ENCODE data around the gene GDF2. TPM values are rescaled to one million over a fixed set of nuclear protein-coding genes. Genes with fewer than 3 reads are reported as not detected.

The GDF2 gene
- total RNA-seq, 2 donors from 2014 or later, result not detected

- no peak overlapping the region for H3K27ac ChIP-seq
- no peak overlapping the region for H3K9ac ChIP-seq (ENCODE audit: low read depth in 2 of 2, low read length in 2 of 2)
- H3K27me3 ChIP-seq, result no peaks in the 10 kb centered on the region
- TF ChIP-seq, protein P1, sequence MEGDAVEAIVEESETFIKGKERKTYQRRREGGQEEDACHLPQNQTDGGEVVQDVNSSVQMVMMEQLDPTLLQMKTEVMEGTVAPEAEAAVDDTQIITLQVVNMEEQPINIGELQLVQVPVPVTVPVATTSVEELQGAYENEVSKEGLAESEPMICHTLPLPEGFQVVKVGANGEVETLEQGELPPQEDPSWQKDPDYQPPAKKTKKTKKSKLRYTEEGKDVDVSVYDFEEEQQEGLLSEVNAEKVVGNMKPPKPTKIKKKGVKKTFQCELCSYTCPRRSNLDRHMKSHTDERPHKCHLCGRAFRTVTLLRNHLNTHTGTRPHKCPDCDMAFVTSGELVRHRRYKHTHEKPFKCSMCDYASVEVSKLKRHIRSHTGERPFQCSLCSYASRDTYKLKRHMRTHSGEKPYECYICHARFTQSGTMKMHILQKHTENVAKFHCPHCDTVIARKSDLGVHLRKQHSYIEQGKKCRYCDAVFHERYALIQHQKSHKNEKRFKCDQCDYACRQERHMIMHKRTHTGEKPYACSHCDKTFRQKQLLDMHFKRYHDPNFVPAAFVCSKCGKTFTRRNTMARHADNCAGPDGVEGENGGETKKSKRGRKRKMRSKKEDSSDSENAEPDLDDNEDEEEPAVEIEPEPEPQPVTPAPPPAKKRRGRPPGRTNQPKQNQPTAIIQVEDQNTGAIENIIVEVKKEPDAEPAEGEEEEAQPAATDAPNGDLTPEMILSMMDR (IDR thresholded peaks at IDR 0.05), result no peak
- no peaks in the 10 kb centered on the region for H3K36me3 ChIP-seq
- no peaks in the 10 kb centered on the region for H3K9me3 ChIP-seq
- no peak for DNase-seq
- no peaks in the 10 kb centered on the region for H3K4me1 ChIP-seq
- no peak overlapping the region for H3K4me3 ChIP-seq
- intact Hi-C loops (cut with DNase I), result no loop called here
These were observed 5.0 kb upstream of the GDF2 start for GRCh38 chr10:47317251-47317650.

DNA sequence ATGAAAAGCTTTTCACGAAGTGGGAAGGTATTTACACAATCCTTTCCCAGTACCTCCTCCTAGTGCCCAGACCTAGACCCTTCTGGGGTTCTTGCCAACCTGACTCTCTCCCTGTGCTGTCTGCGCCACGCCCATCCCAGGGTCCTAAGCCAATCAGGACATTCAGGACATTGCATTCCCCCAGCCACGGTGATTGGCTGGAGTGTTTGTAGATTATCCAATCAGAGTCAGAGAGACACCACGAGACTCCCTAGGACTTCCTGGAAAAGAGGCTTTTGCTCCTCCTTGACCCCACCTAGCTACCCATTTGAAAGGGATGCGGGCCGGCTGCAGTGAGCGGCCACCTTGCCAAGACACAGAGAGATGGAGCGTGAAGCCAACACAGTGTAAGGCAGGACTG lies 3.5 kb upstream of the GDF2 start:
- Histone ChIP-seq H3K9me3 (no peaks in the 10 kb centered on the region), H3K27ac (no peak overlapping the region), H3K27me3 (no peaks in the 10 kb centered on the region), H3K36me3 (no peaks in the 10 kb centered on the region), H3K4me1 (no peaks in the 10 kb centered on the region), H3K9ac (ENCODE audit: low read depth in 2 of 2, low read length in 2 of 2) (no peak overlapping the region), H3K4me3 (no peak overlapping the region)
- intact Hi-C loops (cut with DNase I), result no loop called here
- DNase-seq, result no peak
- TF ChIP-seq, protein P1 (IDR thresholded peaks at IDR 0.05), result no peak

- Histone ChIP-seq H3K27me3 (no peaks in the 10 kb centered on the region), H3K9ac (ENCODE audit: low read depth in 2 of 2, low read length in 2 of 2) (no peak overlapping the region), H3K36me3 (no peaks in the 10 kb centered on the region), H3K4me3 (no peak overlapping the region), H3K4me1 (no peaks in the 10 kb centered on the region), H3K9me3 (no peaks in the 10 kb centered on the region), H3K27ac (no peak overlapping the region)
- TF ChIP-seq, protein P1 (IDR thresholded peaks at IDR 0.05), result no peak
- intact Hi-C loops (cut with DNase I), result no loop called here
- DNase-seq, result no peak
These were observed 2.5 kb upstream of the GDF2 start for GRCh38 chr10:47319784-47320183.

DNA sequence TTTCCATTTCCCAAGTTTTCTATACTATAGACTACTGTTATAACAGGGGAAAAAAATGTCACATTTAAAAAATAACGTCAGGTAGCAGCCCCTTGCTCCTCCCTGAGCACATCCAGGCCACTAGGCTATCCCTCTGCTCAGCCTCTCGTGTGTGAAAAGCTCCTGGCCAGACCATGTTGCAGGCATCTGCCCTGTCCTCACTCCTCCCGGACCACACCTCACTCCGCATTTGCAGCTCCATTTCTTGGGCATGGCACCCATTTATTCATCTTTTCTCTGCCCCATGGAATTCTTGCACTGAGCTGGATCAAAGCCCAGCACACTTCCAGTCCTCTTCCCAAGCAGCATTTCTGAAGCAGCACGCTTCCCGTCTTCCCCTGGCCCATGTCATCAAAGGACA lies 1.4 kb upstream of the GDF2 start:
- Histone ChIP-seq H3K9ac (ENCODE audit: low read depth in 2 of 2, low read length in 2 of 2) (no peak overlapping the region), H3K4me1 (no peaks in the 10 kb centered on the region), H3K4me3 (no peak overlapping the region), H3K9me3 (no peaks in the 10 kb centered on the region), H3K27me3 (no peaks in the 10 kb centered on the region), H3K27ac (no peak overlapping the region), H3K36me3 (no peaks in the 10 kb centered on the region)
- no peak for DNase-seq
- TF ChIP-seq, protein P1 (IDR thresholded peaks at IDR 0.05), result no peak
- intact Hi-C loops (cut with DNase I), result no loop called here

DNA sequence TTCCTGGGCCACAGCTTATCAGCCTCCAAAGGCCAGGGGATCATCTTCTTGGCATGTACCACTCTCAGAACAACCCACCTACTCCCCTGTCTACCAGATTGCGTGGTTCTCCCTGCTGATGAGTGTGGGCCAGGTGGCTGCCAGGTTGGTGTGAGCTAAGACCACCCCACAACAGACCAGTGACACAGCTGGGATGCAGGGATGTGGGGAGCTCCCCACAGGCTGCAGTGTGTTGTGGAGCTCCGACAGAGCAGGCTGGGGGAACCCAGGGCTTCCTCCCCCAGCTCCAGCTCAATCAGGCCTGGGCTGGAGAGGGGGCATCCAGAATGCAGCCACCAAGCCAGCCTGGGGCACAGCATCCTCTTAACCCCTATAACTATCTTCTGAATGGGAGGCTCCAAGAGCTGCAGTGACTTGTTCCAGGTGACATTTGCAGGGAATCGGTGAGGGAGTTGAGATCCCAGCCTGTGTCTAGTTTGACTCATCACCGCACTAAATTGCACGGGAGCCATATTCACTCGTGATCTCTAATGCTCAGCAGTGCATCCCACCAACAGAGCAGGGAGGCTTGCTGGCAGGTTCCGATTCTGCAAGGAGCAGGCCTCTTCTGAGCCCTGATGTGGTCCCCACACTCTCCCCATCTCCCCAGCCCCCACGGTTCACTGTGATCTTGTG lies 596 bp upstream of the GDF2 start:
- H3K4me1 ChIP-seq, result no peaks in the 10 kb centered on the region
- intact Hi-C loops (cut with DNase I), result no loop called here
- no peaks in the 10 kb centered on the region for H3K36me3 ChIP-seq
- no peaks in the 10 kb centered on the region for H3K9me3 ChIP-seq
- no peak overlapping the region for H3K4me3 ChIP-seq
- TF ChIP-seq, protein P1 (IDR thresholded peaks at IDR 0.05), result no peak
- H3K9ac ChIP-seq (ENCODE audit: low read depth in 2 of 2, low read length in 2 of 2), result no peak overlapping the region
- H3K27me3 ChIP-seq, result no peaks in the 10 kb centered on the region
- H3K27ac ChIP-seq, result no peak overlapping the region
- DNase-seq, result no peak
